ENCODE measurements around the gene C13orf46. TPM values are rescaled to one million over a fixed set of nuclear protein-coding genes. Genes with fewer than 3 reads are reported as not detected.

C13orf46 gene
- total RNA-seq, 1 donor from 2014 or later = 4.1 TPM

- intact Hi-C loops (cut with micrococcal nuclease) = no loop called here
Observed at GRCh38 chr13:113972451-113973217, 1.2 kb downstream of the C13orf46 start.

GRCh38 chr13:113971471-113972231 is 2.2 kb downstream of the C13orf46 start:
- intact Hi-C loops (cut with micrococcal nuclease) = no loop called here

- intact Hi-C loops (cut with micrococcal nuclease) = no loop called here
Observed at GRCh38 chr13:113970810-113971470, 2.9 kb downstream of the C13orf46 start.

GRCh38 chr13:113969973-113970611 is 3.8 kb downstream of the C13orf46 start:
- intact Hi-C loops (cut with micrococcal nuclease) = no loop called here

- intact Hi-C loops (cut with micrococcal nuclease) = no loop called here
Observed at GRCh38 chr13:113969311-113969972, 4.4 kb downstream of the C13orf46 start.

GRCh38 chr13:113968463-113969310 is 5.2 kb downstream of the C13orf46 start:
- intact Hi-C loops (cut with micrococcal nuclease) = no loop called here

- intact Hi-C loops (cut with micrococcal nuclease) = no loop called here
Observed at GRCh38 chr13:113967729-113968462, 6.0 kb downstream of the C13orf46 start.

GRCh38 chr13:113967206-113967720 is 6.6 kb downstream of the C13orf46 start:
- intact Hi-C loops (cut with micrococcal nuclease) = no loop called here

- intact Hi-C loops (cut with micrococcal nuclease) = no loop called here
Observed at GRCh38 chr13:113965968-113966884, 7.7 kb downstream of the C13orf46 start.

- intact Hi-C loops (cut with micrococcal nuclease) = no loop called here
Observed at GRCh38 chr13:113965383-113965874, 8.4 kb downstream of the C13orf46 start.

- intact Hi-C loops (cut with micrococcal nuclease) = no loop called here
Observed at GRCh38 chr13:113964251-113964995, 9.5 kb downstream of the C13orf46 start.

- intact Hi-C loops (cut with micrococcal nuclease) = no loop called here
Observed at GRCh38 chr13:113963376-113963775, 10.5 kb downstream of the C13orf46 start.

- intact Hi-C loops (cut with micrococcal nuclease) = no loop called here
Observed at GRCh38 chr13:113962975-113963374, 10.9 kb downstream of the C13orf46 start.

GRCh38 chr13:113962386-113962785 is 11.5 kb downstream of the C13orf46 start:
- intact Hi-C loops (cut with micrococcal nuclease) = no loop called here

GRCh38 chr13:113960276-113960948 is 13.5 kb downstream of the C13orf46 start:
- intact Hi-C loops (cut with micrococcal nuclease) = no loop called here

- intact Hi-C loops (cut with micrococcal nuclease) = no loop called here
Observed at GRCh38 chr13:113959198-113959597, 14.7 kb downstream of the C13orf46 start.

- intact Hi-C loops (cut with micrococcal nuclease) = no loop called here
Observed at GRCh38 chr13:113958373-113958772, 15.5 kb downstream of the C13orf46 start.
